GM12873 (cell line): ENCODE measurements around the gene SNURF.

Experiments
- TF ChIP-seq, protein P1 (sequence below): IDR thresholded peaks from 2 replicates; pipeline ENCODE4 v1.5.1; 2012; ENCODE audit warnings: low read depth, mild to moderate bottlenecking, moderate library complexity, low read length, control low read depth; ENCODE audit not compliant: insufficient read depth; ENCODE audit errors: missing control alignments

The SNURF gene

DNA sequence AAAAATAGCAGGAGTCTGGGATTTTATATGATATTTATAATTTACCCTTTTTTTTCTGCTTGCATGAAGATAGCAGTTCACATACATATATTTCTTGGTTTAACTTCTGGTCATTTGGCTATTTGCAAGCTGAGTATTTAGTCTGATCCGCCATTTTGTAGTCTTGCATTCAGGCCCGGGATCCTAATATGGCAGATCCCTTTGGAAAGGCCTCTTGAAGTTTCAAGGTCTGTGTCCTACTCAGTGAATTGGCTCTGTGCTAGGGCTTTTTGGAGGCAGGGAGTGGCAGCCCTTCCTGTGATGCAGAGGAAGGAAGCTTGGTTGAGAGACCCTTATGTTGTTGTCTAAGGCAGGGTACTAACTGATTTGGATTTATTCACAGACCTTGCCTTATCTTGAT lies 2.9 kb downstream of the SNURF start:
- TF ChIP-seq, protein P1, sequence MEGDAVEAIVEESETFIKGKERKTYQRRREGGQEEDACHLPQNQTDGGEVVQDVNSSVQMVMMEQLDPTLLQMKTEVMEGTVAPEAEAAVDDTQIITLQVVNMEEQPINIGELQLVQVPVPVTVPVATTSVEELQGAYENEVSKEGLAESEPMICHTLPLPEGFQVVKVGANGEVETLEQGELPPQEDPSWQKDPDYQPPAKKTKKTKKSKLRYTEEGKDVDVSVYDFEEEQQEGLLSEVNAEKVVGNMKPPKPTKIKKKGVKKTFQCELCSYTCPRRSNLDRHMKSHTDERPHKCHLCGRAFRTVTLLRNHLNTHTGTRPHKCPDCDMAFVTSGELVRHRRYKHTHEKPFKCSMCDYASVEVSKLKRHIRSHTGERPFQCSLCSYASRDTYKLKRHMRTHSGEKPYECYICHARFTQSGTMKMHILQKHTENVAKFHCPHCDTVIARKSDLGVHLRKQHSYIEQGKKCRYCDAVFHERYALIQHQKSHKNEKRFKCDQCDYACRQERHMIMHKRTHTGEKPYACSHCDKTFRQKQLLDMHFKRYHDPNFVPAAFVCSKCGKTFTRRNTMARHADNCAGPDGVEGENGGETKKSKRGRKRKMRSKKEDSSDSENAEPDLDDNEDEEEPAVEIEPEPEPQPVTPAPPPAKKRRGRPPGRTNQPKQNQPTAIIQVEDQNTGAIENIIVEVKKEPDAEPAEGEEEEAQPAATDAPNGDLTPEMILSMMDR, result no peak

- TF ChIP-seq, protein P1, result no peak
Measured at GRCh38 chr15:24961967-24962366, 7.2 kb downstream of the SNURF start.

- TF ChIP-seq, protein P1, result no peak
Measured at GRCh38 chr15:24962880-24963279, 8.1 kb downstream of the SNURF start.

- TF ChIP-seq, protein P1, result no peak
Measured at GRCh38 chr15:24966364-24967103, 11.7 kb downstream of the SNURF start.

DNA sequence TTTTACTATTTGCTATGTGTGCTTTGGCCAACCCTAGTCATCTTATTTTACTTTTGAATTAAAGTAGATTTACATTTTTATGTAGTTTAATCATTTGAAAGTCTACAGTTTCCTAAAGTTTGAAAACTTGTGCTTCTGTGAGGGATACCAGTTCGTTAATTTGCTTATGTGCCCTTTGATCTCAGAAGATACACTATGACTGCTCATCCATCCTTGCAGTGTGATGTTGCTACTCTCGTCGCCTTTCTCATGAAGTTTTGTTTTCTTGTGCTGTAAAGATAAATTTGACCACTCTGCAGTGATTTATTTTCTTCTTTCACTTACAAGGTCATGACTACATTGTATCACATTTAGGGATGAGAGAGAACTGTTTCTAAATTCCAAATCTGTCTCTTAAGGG lies 16.3 kb downstream of the SNURF start:
- TF ChIP-seq, protein P1, result no peak

DNA sequence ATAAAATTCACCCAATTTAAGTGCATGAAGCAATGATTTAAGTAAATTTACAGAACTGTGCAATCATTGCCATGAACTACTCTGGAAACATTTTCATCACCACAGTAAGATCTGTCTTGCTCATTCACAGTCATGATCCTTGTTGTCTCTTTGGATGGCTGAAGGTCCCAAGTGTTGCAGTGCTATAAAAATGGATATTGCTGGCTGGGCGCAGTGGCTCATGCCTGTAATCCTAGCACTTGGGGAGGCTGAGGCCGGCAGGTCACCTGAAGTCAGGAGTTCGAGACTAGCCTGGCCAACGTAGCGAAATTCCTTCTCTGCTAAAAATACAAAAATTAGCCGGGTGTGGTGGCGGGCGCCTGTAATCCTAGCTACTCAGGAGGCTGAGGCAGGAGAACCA lies 17.0 kb downstream of the SNURF start:
- TF ChIP-seq, protein P1, result no peak

DNA sequence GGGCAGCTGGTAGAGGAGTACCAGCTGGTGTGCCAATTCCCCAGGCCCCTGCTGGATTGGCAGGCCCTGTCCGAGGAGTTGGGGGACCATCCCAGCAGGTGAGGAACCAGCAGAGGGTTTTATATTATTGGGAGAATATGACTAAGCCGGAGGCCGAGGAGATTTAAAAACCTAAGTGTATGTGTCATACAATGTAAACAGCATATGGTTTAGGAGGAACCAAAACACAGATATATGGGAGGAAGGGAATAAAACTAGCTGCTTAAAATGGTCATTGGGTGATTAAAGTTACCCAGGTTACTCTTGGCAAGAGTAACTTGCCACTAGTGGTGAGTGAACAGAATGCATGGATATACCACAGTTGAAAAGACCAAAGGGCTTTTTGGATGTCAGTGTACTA lies 22.1 kb downstream of the SNURF start:
- TF ChIP-seq, protein P1, result peak; percentile 3
